Measurements from ENCODE around the gene VPS35.

VPS35 gene

GRCh38 chr16:46613352-46613751, 75.6 kb downstream of the VPS35 start:
- DNase-seq (ENCODE audit: low spot score) = no peak

- DNase-seq (ENCODE audit: low spot score) = peak; percentile 11
Measured at GRCh38 chr16:46612121-46612520, 76.9 kb downstream of the VPS35 start.

GRCh38 chr16:46607529-46607928, 81.4 kb downstream of the VPS35 start:
- DNase-seq (ENCODE audit: low spot score) = peak; percentile 64

GRCh38 chr16:46606231-46606630, 82.7 kb downstream of the VPS35 start:
- no peak for DNase-seq (ENCODE audit: low spot score)
